GM19397 (cell line): ENCODE data around the gene LBP.
"Not testable (repeated sequence)": the region's sequence is repeated elsewhere in the genome, so short reads cannot be mapped to it uniquely, and the experiment has no call there.

Experiments used
- ATAC-seq: cut with Tn5 transposase; IDR thresholded peaks from one replicate; pipeline ENCODE4 v1.9.1; 2021; ENCODE audit warnings: mild to moderate bottlenecking, moderate library complexity; ENCODE audit not compliant: unreplicated experiment

Gene LBP

DNA sequence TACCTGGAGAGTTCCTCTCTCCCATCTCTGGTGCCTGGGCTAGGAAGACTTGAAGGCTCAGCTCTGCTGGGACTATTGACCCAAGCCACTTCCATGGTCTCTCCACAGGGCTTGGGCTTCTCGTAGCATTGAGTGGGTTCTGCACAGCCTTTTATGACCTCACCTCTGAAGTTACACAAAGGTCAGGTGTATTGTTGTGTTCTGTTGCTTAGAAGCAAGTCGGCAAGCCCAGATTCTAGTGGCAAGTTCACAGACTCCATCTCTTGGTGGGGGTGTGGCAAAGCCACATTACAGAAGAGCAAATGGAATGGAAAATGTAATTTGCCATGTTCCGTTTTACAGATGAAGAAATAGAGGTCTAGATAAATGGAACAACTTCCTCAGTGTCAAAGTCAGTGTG, 28.9 kb upstream of the LBP start:
- no peak for ATAC-seq

DNA sequence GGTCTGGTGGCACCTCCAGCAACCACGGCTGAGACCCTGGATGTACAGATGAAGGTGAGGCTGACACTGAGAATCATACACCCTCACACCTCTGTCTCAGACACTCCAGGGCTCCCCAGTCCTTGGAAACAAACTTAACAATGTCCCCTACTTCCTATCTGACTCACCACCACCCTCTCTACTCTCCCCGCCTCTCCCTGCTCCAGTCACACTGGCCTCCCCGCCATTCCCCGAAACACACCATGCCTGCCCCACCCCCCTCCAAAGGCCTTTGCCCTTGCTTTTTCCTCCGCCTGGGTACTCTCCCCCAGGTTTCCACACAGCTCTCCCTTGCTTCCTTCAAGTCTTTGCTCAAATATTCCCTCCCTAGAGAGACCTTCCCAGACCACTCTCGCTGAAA, 26.1 kb upstream of the LBP start:
- no peak for ATAC-seq

- ATAC-seq: no peak
Measured at GRCh38 chr20:38321959-38322598, 24.2 kb upstream of the LBP start.

DNA sequence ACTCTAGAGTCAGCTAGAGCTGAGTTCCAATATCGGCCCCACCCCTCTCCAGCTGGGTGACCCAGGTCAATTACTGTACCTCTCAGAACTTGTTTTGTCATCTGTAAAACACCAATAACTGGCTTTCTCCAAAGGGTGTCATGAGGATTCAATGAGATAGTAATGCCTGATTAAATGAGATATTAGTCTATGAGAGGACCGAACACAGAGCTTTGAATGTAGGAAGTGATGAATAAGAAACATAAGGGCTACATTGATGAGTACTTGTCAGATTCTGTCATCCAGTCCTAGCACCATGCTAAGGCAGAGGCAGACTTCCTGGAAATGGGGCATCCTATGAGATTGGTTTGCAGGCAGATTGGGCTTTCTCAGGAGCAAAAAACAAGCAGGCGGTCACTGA, 22.1 kb upstream of the LBP start:
- ATAC-seq: no peak

- no peak for ATAC-seq
Measured at GRCh38 chr20:38325167-38325566, 21.1 kb upstream of the LBP start.

- ATAC-seq: no peak
Measured at GRCh38 chr20:38325905-38326304, 20.4 kb upstream of the LBP start.

DNA sequence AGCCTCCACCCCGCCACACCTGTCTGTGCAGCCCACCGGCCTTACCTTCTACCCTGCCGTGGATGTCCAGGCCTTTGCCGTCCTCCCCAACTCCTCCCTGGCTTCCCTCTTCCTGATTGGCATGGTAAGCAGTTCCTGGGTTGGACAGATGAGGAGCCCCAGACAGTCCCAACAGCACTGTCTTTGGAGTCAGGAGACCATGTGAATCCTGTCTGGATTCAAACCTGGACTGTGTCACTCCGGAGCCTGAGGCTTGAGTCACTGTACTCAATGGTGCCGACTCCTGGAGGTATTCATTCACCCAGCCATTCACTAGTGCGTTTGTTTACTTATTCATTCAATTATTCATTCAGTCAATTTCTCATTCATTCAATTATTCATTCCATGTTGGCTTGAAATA, 20.0 kb upstream of the LBP start:
- no peak for ATAC-seq

GRCh38 chr20:38330638-38331037, 15.6 kb upstream of the LBP start:
- ATAC-seq: no peak

DNA sequence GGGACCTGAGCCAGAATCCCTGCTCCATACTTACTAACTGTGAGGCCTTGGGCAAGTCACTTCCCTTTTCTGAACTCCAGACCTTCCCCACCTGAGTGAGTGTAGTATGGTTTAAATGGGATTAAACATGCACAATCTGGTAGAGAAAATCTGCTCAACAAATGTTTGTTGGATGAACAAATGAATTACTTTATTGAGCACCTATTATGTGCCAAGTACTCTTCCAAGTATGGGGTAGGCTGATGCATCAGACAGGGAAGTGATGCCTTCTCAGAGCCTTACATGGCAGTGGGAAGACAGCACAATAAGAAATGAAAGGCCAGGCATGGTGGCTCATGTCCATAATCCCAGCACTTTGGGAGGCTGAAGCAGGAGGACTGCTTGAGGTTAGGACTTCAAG, 15.0 kb upstream of the LBP start:
- ATAC-seq: no peak

DNA sequence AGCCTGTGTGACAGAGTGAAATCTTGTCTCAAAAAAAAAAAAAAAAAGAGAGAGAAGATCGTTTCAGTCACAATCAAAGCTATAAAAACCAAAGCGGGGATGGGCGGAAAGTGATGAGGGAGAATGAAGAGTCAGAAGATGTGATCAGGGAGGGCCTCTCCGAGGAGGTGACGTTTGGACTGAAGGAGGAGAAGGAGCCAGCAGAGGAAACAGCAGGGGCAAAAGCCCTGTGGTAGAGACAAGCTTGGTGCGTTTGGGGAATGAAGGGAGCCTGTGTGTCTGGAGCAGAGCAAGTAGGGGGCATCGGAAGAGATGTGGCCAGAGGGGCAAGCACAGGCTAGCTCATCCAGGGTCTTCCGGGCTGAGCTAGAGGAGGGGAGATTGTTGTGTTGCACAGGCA, 14.5 kb upstream of the LBP start:
- no peak for ATAC-seq

DNA sequence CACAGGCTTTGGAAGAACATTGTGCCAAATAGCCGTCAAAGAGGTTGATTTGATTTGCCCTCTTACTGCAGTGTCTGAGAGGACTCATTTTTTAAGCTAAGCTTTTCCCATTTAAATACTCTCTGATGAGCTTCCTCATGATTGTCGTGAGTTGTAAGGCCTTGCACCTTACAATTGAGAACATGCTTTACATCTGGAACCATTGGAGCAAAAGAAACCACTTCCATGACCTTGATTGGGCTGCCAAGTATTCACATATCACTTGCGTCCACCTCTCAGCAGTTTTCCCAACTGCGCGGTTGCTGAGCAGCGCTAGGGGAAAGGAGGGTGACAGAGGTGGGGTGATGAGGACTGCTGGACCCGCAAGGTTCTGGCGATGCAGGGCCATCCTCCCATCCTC, 12.3 kb upstream of the LBP start:
- ATAC-seq: no peak

DNA sequence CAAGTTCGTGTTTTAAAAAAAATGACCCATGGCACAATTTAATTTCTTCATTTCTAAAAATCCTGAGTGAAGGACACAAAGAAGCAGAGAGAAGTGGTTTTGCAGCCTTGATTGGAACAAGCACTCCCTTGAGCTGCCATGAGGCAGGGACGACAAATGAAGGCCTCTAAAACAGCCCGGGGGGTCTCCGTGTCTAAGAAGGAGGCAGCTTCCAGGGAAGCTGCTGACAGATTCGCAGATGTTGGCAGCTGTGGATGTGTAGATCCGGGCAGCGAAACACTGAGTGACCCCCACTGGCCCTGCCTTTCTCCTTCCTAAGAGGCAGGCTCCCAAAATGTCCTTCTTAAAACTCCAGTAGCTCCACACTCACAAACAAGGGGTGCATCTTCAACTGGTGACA, 9.6 kb upstream of the LBP start:
- no peak for ATAC-seq

GRCh38 chr20:38337561-38338140, 8.6 kb upstream of the LBP start:
- no peak for ATAC-seq

GRCh38 chr20:38338849-38339520, 7.3 kb upstream of the LBP start:
- no peak for ATAC-seq

DNA sequence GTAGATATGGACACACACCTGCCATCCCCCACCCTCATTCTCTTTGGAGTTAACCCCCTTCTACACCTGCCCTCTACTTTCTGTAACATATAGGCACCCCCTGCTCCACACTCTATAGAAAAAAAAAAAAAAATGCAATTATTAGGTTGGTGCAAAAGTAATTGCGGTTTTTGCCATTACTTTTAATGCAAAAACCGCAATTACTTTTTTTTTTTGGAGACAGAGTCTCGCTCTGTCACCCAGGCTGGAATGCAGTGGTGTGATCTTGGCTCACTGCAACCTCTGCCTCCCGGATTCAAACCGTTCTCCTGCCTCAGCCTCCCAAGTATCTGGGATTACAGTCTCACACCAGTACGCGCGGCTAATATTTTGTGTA, 6.8 kb upstream of the LBP start:
- ATAC-seq: not testable (repeated sequence)

- no peak for ATAC-seq
Measured at GRCh38 chr20:38339997-38340396, 6.3 kb upstream of the LBP start.

GRCh38 chr20:38340693-38341092, 5.6 kb upstream of the LBP start:
- no peak for ATAC-seq

DNA sequence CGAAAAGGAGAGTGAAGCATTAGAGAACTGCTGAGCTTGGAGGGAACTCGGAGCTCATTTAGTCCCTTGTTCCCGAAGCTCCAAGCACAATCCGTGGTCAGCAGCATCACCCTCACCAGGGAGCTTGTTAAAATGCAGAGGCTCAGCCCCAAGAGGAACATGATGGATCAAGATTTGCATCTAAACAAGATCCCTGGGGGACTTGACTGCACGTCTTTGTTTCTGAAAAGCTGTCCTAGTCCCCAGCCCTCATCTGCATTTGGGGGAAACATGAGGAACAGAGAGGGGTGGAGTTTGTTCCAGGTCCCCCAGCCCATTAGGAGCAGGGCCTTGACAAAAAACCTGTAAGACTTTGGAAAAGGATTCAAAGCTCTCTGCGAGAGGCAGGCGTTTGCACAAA, 4.1 kb upstream of the LBP start:
- no peak for ATAC-seq

DNA sequence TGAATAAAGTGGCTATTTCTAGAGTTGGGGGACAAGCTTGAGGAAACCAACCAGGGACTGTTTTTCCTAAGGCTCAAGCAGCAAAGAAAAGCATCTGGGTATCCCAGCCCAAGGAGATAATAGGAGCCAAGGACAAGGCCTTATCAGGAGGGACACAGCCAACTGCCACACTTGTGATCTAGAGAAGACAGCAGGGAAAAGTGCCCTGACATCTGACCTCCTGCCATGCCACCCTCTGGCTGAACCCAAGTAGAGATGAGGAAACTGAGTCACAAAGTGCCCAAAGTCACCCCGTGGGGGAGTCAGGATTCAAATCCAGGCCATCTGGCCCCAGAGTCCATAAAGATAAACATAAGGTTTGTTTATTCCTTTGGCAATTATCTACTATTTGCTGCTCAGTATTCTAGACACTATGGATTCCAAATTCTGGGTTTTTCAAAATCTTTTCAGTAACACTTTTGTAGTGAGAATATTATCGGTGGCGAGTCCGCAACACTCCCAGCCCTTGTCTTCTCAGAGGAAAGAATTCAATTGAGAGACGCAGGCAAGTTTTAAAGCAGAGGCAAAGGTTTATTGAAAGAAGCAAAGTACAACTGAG, 3.5 kb upstream of the LBP start:
- ATAC-seq: no peak

DNA sequence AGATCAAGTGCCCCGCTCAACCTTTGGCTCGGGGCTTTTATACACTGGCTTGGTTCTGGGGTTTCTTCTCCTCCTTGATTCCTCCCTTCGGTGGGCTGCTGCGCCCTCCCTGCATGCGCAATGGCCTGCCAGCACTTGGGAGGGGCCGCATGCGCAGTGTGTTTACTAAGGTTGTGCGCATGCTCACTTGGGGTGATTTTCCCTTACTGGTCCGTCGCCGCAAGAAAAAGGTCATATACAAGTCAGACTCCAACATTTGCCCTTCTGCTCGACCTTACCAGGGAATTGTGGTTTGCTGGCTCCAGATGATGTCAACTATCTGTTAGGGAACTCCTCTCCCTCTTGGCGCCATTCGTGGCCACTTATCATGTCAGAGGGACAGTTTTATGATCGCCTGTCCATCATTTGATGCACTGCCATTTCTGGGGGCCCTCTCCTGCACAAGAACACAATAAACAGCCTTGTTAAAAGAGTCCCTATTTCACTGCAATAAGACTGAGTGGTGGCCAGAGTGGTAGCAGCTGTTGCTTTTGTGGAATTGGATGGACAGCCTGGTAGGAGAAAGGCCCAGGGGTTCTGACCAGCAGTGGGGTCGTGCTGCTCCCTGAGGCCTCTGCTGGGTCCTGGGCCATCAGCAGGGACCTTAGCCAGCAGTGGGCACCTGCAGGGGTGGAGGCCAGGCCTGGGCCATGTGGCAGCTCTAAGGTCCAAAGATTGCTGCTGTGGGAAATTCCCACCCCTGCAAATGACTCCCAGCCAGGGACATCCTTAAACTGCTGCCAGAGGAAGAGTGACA, 2.8 kb upstream of the LBP start:
- ATAC-seq: no peak

DNA sequence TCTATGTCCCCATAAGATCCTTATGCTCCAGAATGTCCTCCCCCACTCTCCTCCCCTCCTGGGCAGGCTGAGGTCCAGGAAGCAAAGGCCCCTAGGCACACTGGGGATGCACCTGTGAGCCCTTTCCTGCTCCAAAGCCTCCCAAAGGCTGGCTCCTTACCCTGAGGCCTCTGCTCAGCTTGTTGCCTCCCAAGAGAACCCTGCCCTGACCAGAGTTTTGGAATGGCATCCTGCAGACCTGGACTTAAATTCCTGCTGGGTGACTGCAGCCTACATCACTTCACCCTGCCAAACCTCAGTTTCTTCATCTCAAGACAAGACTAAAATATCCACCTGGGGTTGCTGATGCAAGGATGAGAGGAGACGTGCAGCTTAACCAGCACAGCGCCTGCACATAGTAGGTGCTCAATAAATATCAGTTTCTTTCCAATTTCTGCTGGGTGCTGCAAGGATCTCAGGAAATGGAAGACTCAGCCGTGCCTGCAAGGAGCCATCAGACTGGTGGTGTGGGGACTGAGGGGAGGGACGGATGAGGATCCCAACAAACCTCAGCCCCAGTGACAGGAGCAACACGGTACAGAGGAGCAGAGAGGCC, 2.1 kb upstream of the LBP start:
- no peak for ATAC-seq
